GM10266 (cell line): ENCODE measurements around the gene GRB10.

Experiments
- DNase-seq: peaks from one replicate; pipeline ENCODE4 v3.0.0; 2012; ENCODE audit errors: extremely low spot score
- TF ChIP-seq, protein P1 (sequence below): IDR thresholded peaks from 2 replicates; pipeline ENCODE4 v1.5.1; 2012; ENCODE audit warnings: mild to moderate bottlenecking, low read depth; ENCODE audit not compliant: control insufficient read depth, insufficient read depth; ENCODE audit errors: missing control alignments

GRB10 gene

DNA sequence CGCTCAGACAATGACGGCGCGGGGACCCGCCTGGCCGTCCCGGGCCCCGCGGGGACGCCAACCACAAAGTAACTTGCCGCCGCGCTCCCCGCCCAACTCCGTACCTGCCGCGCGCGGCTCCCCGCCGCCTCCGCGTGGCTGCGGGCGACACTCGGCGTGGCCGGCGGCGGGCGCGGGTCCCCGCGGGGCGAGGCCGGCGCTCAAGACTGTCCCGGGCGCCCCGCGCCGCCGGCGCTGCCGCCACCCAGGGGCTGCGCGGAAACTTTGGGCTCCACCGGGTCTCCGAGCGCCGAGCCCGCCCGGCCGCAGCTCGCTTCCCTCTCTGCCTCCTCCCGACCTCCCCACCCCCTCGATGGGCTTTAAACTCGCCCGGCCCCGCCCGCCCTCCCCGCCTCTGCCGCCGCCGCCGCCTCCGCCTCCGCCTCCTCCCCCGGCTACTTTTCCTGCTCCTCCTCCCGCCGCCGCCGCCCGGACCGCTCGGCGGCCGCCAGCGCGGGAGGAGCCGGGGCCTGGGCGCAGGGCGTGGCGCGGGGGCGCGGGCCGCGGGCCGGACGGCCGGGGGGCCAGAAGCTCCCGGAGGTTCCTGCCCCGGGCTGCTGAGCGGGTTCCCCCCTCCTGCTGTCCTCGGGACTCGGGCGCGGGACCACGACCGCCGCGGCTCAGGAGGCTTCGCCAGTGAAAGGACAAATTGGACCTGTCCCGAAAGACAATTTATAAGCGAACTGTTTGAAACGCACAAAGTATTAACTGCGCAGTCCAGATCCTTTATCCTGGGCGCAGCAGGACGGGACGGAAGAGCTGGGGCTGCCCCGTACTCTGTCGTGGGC lies 10.6 kb upstream of the GRB10 start:
- DNase-seq: no peak
- TF ChIP-seq, protein P1, sequence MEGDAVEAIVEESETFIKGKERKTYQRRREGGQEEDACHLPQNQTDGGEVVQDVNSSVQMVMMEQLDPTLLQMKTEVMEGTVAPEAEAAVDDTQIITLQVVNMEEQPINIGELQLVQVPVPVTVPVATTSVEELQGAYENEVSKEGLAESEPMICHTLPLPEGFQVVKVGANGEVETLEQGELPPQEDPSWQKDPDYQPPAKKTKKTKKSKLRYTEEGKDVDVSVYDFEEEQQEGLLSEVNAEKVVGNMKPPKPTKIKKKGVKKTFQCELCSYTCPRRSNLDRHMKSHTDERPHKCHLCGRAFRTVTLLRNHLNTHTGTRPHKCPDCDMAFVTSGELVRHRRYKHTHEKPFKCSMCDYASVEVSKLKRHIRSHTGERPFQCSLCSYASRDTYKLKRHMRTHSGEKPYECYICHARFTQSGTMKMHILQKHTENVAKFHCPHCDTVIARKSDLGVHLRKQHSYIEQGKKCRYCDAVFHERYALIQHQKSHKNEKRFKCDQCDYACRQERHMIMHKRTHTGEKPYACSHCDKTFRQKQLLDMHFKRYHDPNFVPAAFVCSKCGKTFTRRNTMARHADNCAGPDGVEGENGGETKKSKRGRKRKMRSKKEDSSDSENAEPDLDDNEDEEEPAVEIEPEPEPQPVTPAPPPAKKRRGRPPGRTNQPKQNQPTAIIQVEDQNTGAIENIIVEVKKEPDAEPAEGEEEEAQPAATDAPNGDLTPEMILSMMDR: no peak

DNA sequence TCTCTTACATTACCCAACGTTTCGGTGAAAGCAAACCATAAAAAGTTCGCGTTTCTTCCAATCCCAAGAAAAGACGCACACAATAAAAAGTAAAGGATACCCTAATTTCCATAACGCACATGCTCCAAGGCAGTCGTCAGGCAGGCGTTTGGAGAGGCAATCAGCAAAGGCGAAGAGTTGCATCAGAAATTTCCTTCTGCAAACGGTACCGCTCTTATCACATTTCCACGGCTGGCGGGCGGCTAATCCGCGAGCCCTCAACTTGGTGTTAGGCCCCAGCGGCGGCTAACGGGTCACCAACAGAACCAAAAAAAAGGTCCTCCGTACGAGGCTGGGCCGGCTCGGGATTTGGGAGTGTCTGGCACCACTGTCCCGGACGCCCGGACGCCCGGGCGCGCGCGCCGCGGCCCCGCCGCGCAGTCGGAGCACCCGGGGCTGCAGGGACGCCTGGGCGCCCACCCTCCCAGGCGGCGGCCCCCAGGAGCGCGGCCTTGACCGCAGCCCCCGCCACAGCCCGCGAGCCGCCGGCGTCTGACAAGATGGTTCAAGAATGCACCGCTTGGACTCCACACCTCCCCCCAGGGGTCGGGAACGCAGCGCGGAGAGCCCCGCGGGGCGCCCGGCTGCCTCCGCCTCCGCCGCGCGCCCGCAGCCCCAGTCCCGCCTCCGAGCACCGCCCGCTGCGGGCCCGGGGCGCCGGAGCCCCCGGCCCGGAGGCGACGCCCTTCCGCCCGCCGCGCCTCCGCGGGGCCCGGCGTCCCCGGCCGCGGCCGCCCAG lies 9.8 kb upstream of the GRB10 start:
- no peak for DNase-seq
- TF ChIP-seq, protein P1: no peak

DNA sequence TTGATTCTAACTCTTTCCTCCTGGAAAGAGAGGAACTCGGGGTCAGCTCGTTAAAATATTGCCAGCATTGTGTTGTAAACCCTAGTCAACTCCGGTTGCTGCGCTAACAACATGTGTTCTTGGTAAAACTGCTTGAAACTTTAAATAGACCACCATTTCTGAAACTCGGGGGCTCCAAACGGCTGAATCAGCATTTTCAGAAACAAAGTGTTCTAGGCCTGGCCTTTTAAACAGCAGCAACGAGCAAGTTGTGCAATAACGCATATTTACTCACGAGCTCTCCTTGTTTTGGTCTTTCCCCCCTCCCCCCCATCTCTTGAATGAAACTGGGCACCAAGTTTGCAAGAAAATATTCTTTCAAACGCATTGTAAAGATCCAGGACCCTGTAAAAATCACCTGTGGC lies 9.2 kb upstream of the GRB10 start:
- TF ChIP-seq, protein P1: no peak
- no peak for DNase-seq

DNA sequence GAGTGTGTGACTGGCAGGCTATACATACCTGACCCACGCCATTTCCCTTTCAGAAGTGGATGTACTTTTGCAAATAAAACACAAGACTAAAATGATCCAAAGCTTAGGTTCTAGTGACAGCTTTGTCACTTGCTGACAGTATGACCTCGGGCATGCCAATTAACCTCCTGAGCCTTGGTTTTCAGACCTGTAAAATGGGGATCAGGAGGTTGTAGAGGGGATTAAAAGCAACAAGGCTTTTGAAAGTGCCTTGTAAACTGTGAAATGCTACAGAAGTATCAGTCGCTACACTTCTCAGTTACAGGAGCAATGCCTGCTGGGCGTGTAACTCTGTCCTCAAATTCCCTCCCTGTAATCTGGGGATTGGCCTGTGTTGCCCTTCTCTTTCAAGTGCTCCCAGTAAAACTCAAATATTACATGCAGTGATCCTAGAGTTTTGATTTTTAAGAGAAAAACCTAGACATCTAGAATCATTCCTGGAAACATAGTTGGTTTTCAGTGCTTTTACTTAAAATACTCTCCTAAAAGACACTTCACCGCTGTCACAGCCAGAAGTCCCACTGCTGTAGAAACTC lies 8.8 kb upstream of the GRB10 start:
- DNase-seq: no peak
- TF ChIP-seq, protein P1: no peak

DNA sequence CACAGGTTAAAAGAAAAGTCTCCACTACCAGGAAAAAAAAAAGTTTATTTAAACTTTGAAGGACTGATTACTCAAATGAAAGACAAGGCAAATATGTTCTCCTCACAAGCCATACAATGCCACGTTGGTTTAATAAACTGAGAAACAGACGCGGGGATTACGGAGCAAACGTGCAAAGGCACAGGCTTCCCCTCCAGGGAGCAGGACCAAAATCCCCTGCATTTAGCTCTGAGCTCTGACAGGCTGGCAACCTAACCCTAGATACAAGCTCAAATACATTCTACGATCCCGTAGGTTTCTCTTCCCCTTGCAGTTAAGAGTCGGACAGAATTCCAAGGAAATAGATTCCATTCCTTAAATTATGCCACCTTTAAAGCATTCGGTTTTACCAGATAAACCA lies 7.7 kb upstream of the GRB10 start:
- TF ChIP-seq, protein P1: no peak
- DNase-seq: no peak

DNA sequence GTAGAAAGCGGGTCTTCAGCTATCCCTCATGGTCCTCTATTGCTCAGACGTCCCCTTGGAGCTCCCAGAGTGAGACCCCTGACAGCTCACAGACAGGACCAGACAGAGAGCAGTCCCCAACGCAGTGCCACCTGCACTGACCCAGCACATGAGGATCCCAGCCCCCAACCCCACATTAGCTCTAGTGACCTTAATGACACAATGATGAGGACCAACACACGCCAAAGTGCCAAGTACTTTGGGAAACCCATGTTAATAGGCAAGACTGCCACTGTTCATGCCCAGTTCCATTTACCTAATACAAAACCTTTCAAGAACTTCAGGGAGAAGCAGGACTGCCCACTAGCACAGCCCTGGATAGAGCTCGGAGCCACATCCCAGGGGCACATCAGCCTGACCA lies 5.7 kb upstream of the GRB10 start:
- TF ChIP-seq, protein P1: no peak
- no peak for DNase-seq

DNA sequence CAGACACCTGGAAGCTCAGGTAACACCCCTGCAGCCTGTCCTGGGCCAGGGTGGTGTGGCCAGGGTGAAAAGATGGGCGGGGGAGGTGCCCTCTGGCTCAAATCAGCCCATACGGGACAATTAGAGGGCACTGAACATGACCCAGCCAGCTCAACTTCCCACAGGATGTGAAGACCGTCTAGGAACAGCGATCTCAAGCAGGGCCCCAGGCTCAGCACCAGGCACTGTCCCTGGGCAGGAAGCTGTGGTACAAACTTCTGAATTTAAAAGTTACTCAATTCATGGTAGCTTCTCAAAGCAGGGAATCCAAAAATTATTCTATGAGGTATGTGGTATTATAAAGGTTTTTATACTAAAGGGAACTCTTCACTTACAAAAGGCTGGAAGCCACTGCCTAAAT lies 5.1 kb upstream of the GRB10 start:
- TF ChIP-seq, protein P1: no peak

More for the DNA sequence above, 5.1 kb upstream of the GRB10 start:
- no peak for DNase-seq
